ENCODE measurements around the gene SPEM2. TPM values are rescaled to one million over a fixed set of nuclear protein-coding genes. Genes with fewer than 3 reads are reported as not detected.

SPEM2 gene
- total RNA-seq, 1 donor from 2014 or later: not detected

GRCh38 chr17:7438656-7439460, 13.4 kb downstream of the SPEM2 start:
- no peak for DNase-seq (ENCODE audit: extremely low spot score, unreplicated experiment)
- Mint-ChIP-seq H3K27me3 (peaks cover 60% of the 10 kb centered on the region), H3K36me3 (peaks cover 4% of the 10 kb centered on the region), H3K27ac (peak overlapping the region; percentile 86), H3K4me1 (ENCODE audit: unreplicated experiment) (peaks cover 30% of the 10 kb centered on the region), H3K9me3 (no peaks in the 10 kb centered on the region), H3K4me3 (peak overlapping the region; percentile 92)
- TF ChIP-seq CTCF (conservative IDR thresholded peaks at IDR 0.05): no peak

GRCh38 chr17:7439462-7440112, 14.2 kb downstream of the SPEM2 start, which contains the start of gene FGF11:
TSS of gene FGF11 (plus strand) at chr17:7439512. CDS start at chr17:7439621, 109 bp downstream.
- no peak for DNase-seq (ENCODE audit: extremely low spot score, unreplicated experiment)
- Mint-ChIP-seq H3K4me3 (peak within 1 kb of the TSS; percentile 93), H3K9me3 (no peaks in the 10 kb centered on the region), H3K27ac (peak within 1 kb of the TSS; percentile 86), H3K27me3 (peaks cover 64% of the 10 kb centered on the region), H3K4me1 (ENCODE audit: unreplicated experiment) (peaks cover 30% of the 10 kb centered on the region), H3K36me3 (peaks cover 4% of the 10 kb centered on the region)
- TF ChIP-seq CTCF (conservative IDR thresholded peaks at IDR 0.05): no peak

- H3K9me3 Mint-ChIP-seq: no peaks in the 10 kb centered on the region
- peaks cover 4% of the 10 kb centered on the region for H3K36me3 Mint-ChIP-seq
- H3K27me3 Mint-ChIP-seq: peaks cover 63% of the 10 kb centered on the region
- H3K4me3 Mint-ChIP-seq: peak overlapping the region; percentile 93
- peak overlapping the region; percentile 86 for H3K27ac Mint-ChIP-seq
- no peak for TF ChIP-seq CTCF (conservative IDR thresholded peaks at IDR 0.05)
- H3K4me1 Mint-ChIP-seq (ENCODE audit: unreplicated experiment): peaks cover 26% of the 10 kb centered on the region
- DNase-seq (ENCODE audit: extremely low spot score, unreplicated experiment): no peak
Measured at GRCh38 chr17:7440113-7440833, 14.9 kb downstream of the SPEM2 start.

- peak; percentile 51 for TF ChIP-seq CTCF (conservative IDR thresholded peaks at IDR 0.05)
- Mint-ChIP-seq H3K27me3 (peaks cover 65% of the 10 kb centered on the region), H3K36me3 (peaks cover 5% of the 10 kb centered on the region), H3K27ac (peak overlapping the region; percentile 86), H3K4me1 (ENCODE audit: unreplicated experiment) (peaks cover 29% of the 10 kb centered on the region), H3K4me3 (peak overlapping the region; percentile 93), H3K9me3 (no peaks in the 10 kb centered on the region)
- no peak for DNase-seq (ENCODE audit: extremely low spot score, unreplicated experiment)
Measured at GRCh38 chr17:7440834-7441195, 15.4 kb downstream of the SPEM2 start.

GRCh38 chr17:7441266-7441665, 15.8 kb downstream of the SPEM2 start:
- Mint-ChIP-seq H3K4me1 (ENCODE audit: unreplicated experiment) (peaks cover 32% of the 10 kb centered on the region), H3K27ac (peak overlapping the region; percentile 86), H3K9me3 (no peaks in the 10 kb centered on the region), H3K4me3 (peak overlapping the region; percentile 93), H3K27me3 (peaks cover 65% of the 10 kb centered on the region), H3K36me3 (peaks cover 7% of the 10 kb centered on the region)
- DNase-seq (ENCODE audit: extremely low spot score, unreplicated experiment): no peak
- TF ChIP-seq CTCF (conservative IDR thresholded peaks at IDR 0.05): no peak

Data from type B pancreatic cell (in vitro differentiated cells).